Activated naive CD4-positive, alpha-beta T cell (primary cell): ENCODE data around the gene SMAP1.
A peak's percentile ranks its signal among the peaks of the same experiment; 100 is the strongest.

Experiments used
- DNase-seq, 4 experiments: peaks; one replicate each; lab custom pipeline; 2025; lab: John Stamatoyannopoulos, UW

Gene SMAP1

GRCh38 chr6:70843328-70843918 is 175.7 kb downstream of the SMAP1 start:
- DNase-seq, result no peak

- no peak for DNase-seq
Measured at GRCh38 chr6:70844301-70844700, 176.6 kb downstream of the SMAP1 start.

GRCh38 chr6:70846207-70846835 is 178.6 kb downstream of the SMAP1 start:
- DNase-seq, result no peak

- no peak for DNase-seq
Measured at GRCh38 chr6:70847106-70848084, 179.7 kb downstream of the SMAP1 start.

- no peak for DNase-seq
Measured at GRCh38 chr6:70849348-70850069, 181.8 kb downstream of the SMAP1 start.

- DNase-seq, result no peak
Measured at GRCh38 chr6:70852667-70853246, 185.1 kb downstream of the SMAP1 start.

GRCh38 chr6:70857387-70858077 is 189.8 kb downstream of the SMAP1 start:
- DNase-seq, result no peak

GRCh38 chr6:70860045-70860444 is 192.4 kb downstream of the SMAP1 start:
- no peak for DNase-seq

GRCh38 chr6:70860920-70861319 is 193.2 kb downstream of the SMAP1 start:
- DNase-seq, result no peak

- DNase-seq, result no peak
Measured at GRCh38 chr6:70863343-70863742, 195.7 kb downstream of the SMAP1 start.

GRCh38 chr6:70864401-70864800 is 196.7 kb downstream of the SMAP1 start:
- DNase-seq, result no peak

- DNase-seq, result no peak
Measured at GRCh38 chr6:70872469-70872868, 204.8 kb downstream of the SMAP1 start.

- no peak for DNase-seq
Measured at GRCh38 chr6:70874181-70874913, 206.7 kb downstream of the SMAP1 start.

- no peak for DNase-seq
Measured at GRCh38 chr6:70879496-70879895, 211.8 kb downstream of the SMAP1 start.

GRCh38 chr6:70884074-70884983 is 216.6 kb downstream of the SMAP1 start:
- peak in 3 of 4 experiments; percentile 5 to 14 (median 8) for DNase-seq

- no peak for DNase-seq
Measured at GRCh38 chr6:70886071-70886470, 218.4 kb downstream of the SMAP1 start.

GRCh38 chr6:70886661-70887060 is 219.0 kb downstream of the SMAP1 start:
- DNase-seq, result no peak

GRCh38 chr6:70889270-70889669 is 221.6 kb downstream of the SMAP1 start:
- no peak for DNase-seq

GRCh38 chr6:70894001-70894400 is 226.3 kb downstream of the SMAP1 start:
- DNase-seq, result no peak
